HG03354 (cell line): ENCODE data around the gene NR5A1.

Source experiments
- ATAC-seq: cut with Tn5 transposase; IDR thresholded peaks from one replicate; pipeline ENCODE4 v1.9.1; 2021; ENCODE audit warnings: mild to moderate bottlenecking; ENCODE audit not compliant: unreplicated experiment, poor library complexity, severe bottlenecking

Gene NR5A1

DNA sequence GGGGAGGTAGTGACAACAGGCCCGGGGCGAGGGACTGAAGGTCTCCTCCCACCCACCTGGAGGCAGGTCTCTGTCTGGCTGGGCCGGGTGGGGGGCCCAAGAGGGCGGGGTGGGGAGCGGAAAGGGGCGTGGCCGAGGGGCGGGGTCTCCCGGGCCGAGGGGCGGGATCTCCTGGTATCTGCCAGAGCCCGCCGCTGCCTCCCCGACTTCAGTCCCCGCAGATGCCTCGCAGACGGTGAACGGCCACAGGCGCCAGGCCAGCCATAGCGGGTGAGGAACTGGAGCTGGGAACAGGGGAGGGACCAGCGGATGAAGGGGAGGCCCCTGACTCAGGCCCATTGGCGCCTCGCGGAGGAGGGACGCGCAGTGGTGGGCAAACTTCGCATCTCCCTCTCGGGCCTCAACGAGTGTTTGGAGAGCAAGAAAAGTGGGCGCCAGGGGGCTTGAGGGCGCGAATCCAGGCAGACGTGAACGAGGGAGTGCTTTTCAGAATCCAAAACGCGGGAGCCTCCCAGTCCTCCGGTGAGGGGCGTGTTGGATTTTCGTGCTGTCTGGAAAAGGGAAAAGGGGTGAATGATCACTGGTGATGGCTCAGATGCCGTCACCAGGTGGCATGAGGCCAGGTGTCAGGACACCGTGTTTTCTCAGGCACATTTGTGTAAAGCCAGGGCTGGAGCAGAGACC is 56.8 kb downstream of the NR5A1 start, which contains the start of gene ADGRD2:
Gene ADGRD2 (plus strand): TSS at position 211 of the 684 bp plus-strand sequence. CDS start 1,216 bp downstream, outside the sequence.
- no peak for ATAC-seq

DNA sequence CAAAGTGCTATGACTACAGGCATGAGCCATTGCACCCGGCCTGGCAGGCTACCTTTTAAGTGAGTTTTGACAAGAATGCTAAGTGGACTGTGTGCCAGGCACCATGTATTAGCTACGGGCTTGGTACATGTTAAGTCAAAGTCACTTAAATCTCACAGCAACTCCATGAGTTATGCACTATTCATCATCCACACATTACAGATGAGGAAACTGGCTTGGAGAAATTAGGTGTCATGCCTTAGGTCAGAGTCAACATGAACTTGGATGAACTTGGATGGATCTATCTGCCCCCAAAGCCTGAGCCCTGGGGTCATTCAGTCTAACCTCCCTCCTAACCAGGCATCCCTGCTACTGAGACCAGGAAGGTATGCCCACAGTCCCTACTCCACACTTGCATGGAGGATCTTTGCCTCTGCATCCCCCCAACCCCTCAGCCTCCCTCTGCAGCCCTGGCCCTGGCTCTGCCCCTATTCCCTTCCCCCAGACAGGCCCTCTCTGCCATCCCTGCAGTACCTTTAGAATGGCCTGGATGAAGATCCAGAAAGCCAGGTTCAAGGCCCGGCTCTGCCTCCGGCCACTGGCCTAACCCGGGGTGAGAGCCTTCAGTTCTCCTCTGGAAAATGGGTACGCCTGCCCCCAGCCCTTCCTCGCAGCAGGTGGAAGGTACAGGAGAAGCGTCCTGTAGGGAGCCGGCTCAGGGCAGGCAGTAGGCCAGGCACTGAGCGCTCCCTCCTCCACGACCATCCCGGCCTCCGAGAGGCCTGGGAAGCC is 57.6 kb downstream of the NR5A1 start:
- ATAC-seq: no peak

DNA sequence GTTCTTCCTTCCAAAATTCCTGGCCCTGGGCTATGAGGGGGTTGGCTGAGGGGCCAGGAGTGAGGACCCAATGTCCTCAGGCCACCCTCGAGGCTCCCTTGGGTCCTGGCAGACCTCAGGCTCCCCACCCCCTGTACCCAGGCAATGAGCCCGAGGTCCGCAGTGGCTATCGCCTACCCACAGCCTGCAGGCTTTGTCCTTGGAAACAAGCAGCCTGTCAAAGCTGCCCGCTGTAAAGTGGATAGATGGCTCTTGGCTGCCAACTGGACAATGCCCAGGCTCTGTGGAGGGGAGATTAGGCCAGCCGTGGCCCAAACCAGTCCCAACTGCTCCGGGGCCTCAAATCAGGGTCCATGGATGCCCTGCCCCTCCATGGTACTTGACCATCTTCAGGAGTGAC is 59.2 kb downstream of the NR5A1 start:
- ATAC-seq: no peak

DNA sequence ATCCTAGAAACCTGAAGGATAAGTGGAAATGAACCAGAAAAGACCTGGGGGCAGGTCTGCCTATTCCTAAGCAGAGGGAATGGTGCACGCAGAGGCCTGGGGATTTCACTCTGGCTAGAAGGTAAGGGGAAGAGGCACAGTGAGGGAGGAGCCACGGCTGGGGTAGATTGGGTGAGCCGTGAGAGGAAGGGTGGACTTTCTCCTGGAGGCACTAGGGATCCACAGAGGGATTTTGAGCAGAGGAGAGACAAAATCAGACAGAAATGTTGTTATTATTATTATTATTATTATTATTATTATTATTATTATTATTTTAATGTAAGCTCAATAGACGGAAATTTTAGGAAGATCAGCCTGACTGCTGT is 59.9 kb downstream of the NR5A1 start:
- ATAC-seq: no peak

DNA sequence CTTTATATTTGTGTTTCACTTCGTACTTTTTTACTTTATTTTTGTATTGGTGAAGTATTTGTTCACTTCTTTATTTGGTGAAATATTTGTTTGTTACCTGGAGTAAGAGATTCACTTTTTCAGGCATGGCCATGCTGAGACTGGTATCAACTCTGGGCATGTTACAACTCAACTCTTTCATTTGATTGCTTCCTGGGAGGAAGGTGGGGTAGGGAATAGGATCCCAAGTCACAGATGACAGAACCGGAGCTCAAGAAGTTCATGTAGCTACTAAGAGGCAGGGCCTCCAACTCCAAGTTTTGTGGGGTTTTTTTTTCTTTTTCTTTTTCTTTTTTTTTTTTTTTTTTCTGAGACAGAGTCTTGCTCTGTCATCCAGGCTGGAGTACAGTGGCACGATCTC is 63.0 kb downstream of the NR5A1 start:
- ATAC-seq: no peak

GRCh38 chr9:124443625-124444024 is 63.6 kb downstream of the NR5A1 start:
- no peak for ATAC-seq

DNA sequence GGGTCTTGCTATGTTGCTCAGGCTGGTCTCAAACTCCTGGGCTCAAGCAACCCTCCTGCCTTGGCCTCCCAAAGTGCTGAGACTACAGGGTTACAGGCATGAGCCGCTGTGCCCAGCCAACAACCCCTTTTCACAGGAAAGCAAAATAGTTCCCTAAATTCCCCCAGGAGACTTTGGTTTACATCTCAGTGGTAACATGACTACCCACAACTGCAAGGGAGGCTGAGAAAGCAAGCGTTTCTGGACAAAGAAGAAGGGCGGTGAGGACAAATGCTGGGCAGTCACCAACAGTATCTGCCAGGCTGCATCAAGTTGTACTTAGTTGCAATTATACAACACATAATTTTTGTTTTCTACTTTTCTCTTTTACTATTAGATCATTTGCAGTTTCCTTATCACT is 64.4 kb downstream of the NR5A1 start:
- no peak for ATAC-seq

DNA sequence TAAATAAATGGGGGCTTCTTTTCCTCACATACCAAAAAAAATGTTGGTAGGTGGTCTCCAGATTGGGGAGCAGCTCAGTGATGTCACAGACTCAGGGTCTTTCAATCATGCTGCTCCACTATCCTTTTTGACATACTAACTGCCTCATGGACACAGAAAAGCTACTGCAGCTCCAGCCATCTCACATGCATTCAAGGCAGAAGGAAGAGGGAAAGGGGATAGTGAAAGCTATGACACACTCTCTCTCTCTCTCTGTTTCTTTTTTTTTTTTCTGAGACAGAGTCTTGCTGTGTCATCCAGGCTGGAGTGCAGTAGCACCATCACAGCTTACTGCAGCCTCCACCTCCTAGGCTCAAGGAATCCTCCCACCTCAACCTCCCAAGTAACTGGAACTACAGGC is 64.8 kb downstream of the NR5A1 start:
- ATAC-seq: no peak

GRCh38 chr9:124441291-124441690 is 65.9 kb downstream of the NR5A1 start:
- no peak for ATAC-seq

DNA sequence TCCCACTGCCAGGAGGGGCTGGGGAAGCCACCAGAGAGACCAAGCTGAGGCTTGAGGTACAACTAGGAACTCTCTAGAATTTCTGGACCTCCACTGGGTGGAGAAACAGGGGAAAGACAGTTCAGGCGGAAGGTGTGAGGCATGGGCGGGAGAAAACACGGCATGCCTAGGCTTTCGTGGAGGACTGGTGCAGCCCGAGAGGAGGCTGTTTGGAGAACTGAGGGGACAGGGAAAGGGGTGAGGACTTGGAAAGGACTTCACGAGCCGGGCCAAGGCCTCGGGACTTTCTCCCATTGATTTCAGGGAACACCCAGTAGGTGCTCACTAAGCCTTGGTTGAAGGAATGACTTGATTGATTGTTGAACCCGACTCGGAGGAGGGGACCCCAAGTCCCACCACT is 66.4 kb downstream of the NR5A1 start:
- no peak for ATAC-seq

- no peak for ATAC-seq
Observed at GRCh38 chr9:124439686-124440243, 67.4 kb downstream of the NR5A1 start.

- no peak for ATAC-seq
Observed at GRCh38 chr9:124439086-124439485, 68.1 kb downstream of the NR5A1 start.

DNA sequence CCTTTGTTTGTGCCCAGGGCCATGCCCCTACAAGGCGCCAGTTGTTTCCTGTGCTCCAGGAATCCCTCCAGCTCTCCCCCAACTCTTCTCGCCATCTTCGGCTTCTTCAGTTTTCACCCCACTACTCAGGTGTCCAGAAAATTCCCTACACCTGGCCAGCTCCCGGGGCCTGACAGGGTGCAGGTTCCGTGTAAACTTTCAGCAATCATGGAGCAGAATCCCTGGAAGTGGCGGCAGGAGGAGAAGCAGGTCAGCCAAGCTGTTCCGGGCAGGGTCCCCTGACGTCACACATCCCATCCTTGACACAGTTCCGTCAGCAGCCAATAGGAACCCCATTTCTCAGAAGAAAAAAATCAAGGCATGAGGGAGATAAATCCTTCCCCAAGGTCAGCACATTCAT is 69.1 kb downstream of the NR5A1 start:
- no peak for ATAC-seq

GRCh38 chr9:124437086-124437485 is 70.1 kb downstream of the NR5A1 start:
- ATAC-seq: no peak

DNA sequence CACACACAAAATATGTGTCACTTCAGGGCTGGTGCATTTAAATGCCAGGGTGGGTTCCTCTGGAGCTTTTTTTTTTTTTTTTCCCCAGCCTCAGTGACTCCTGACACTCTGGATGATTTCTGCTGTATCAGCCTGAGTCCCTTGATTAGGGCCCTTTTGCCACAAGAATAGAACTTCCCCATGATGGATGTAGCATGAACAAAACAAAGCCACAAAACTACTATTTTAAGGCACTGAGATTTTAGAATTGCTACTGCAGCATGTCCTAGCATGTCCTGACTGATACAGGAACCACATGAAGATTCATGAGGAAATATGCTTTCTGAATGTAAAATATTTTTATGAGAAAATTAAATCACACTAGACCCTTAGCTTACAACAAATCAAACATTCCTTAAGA is 70.9 kb downstream of the NR5A1 start:
- no peak for ATAC-seq
